GM19452 (cell line): ENCODE results near the gene EEF2K.
"Not testable (repeated sequence)": the region's sequence is repeated elsewhere in the genome, so short reads cannot be mapped to it uniquely, and the experiment has no call there.

Experiments
- ATAC-seq: cut with Tn5 transposase; IDR thresholded peaks from one replicate; pipeline ENCODE4 v1.9.1; 2021; ENCODE audit not compliant: unreplicated experiment

EEF2K gene

GRCh38 chr16:22291860-22292318 is 85.8 kb downstream of the EEF2K start:
- ATAC-seq, result no peak

- ATAC-seq, result no peak
These were observed 86.2 kb downstream of the EEF2K start for GRCh38 chr16:22292320-22292719.

GRCh38 chr16:22293137-22294106 is 87.3 kb downstream of the EEF2K start:
- ATAC-seq, result no peak

GRCh38 chr16:22296225-22297113 is 90.4 kb downstream of the EEF2K start:
- ATAC-seq, result no peak

- peak; percentile 80 for ATAC-seq
These were observed 91.2 kb downstream of the EEF2K start, which contains the start of gene POLR3E for GRCh38 chr16:22297114-22297870. POLR3E (plus strand) TSS chr16:22297409; CDS start chr16:22302969, 5,560 bp downstream.

- ATAC-seq, result peak; percentile 40
These were observed 92.0 kb downstream of the EEF2K start for GRCh38 chr16:22297871-22298733.

GRCh38 chr16:22299036-22299435 is 93.0 kb downstream of the EEF2K start:
- no peak for ATAC-seq

- ATAC-seq, result no peak
These were observed 94.5 kb downstream of the EEF2K start for GRCh38 chr16:22300427-22301071.

- ATAC-seq, result not testable (repeated sequence)
These were observed 95.3 kb downstream of the EEF2K start for GRCh38 chr16:22301423-22301822.

GRCh38 chr16:22302776-22303363 is 96.8 kb downstream of the EEF2K start:
- ATAC-seq, result no peak

GRCh38 chr16:22304411-22304810 is 98.3 kb downstream of the EEF2K start:
- no peak for ATAC-seq

- no peak for ATAC-seq
These were observed 100.7 kb downstream of the EEF2K start for GRCh38 chr16:22306788-22307187.

GRCh38 chr16:22307838-22308237 is 101.8 kb downstream of the EEF2K start:
- no peak for ATAC-seq

- ATAC-seq, result no peak
These were observed 102.9 kb downstream of the EEF2K start for GRCh38 chr16:22308824-22309520.

GRCh38 chr16:22311520-22311919 is 105.4 kb downstream of the EEF2K start:
- no peak for ATAC-seq

GRCh38 chr16:22312897-22313781 is 107.1 kb downstream of the EEF2K start:
- no peak for ATAC-seq

- no peak for ATAC-seq
These were observed 107.9 kb downstream of the EEF2K start for GRCh38 chr16:22313876-22314470.
